GM21786 (cell line): ENCODE data around the gene OR52E5.

ENCODE experiments used
- ATAC-seq: cut with Tn5 transposase; IDR thresholded peaks from one replicate; pipeline ENCODE4 v1.9.1; 2021; ENCODE audit not compliant: unreplicated experiment

Gene OR52E5

DNA sequence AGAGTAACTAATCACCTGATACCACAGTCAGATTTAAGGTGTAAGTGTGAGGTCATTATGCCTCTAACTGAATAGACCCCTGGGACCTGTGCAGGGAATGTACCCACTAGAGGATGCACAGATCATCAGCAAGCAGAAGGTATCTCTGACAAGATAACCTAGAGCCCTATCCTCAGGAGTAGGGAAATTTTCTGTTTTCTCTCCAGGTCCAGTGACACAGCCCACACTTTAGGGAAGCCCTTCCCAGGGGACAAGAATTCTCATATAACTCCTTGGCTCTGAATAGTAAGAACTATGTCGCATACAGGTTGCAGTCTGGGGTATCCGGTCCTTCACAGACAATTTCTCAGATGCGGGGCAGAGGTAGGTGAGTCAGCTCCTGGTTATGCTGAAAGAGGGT is at the start of gene OR52E5:
Gene OR52E5 (plus strand): TSS at position 301 of the 400 bp plus-strand sequence. CDS start 7,569 bp downstream, outside the sequence.
- ATAC-seq = no peak

DNA sequence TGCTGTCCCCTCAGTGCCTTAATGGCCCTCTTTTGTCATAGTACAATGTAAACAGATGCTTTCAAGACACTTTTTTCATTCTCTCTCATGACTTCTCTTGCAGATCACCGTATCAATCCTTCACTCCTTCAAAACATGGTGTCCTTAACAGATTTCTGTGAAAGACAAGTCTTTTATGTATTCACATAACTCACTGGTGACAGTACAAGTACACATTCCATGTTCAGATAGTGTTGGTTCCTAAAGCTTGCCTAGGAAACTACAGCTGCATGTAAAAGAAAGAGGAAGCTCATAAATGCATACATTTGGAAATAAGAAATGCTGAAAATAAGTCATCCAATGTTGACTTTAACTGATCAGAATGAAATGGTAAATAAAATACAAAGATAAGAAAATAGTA is 46.3 kb upstream of the OR52E5 start:
- no peak for ATAC-seq

DNA sequence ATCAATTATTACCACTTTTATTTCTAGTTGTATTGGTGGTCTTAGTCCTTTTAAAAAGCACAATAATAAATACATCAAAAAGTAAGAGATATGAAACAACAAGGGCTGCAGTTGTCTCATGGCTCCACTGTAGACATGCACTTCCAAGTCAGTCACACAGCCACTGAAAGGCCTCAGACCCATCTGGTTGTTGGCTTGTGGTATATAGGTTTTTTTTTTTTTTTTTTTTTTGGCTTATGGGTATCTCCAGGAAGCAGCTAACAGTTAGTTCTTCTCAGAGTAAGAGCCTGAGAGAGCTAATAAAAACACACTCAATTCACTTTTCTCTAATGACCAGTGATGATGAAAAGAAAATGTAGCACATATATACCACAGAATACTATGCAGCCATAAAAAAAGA is 45.3 kb upstream of the OR52E5 start:
- no peak for ATAC-seq

DNA sequence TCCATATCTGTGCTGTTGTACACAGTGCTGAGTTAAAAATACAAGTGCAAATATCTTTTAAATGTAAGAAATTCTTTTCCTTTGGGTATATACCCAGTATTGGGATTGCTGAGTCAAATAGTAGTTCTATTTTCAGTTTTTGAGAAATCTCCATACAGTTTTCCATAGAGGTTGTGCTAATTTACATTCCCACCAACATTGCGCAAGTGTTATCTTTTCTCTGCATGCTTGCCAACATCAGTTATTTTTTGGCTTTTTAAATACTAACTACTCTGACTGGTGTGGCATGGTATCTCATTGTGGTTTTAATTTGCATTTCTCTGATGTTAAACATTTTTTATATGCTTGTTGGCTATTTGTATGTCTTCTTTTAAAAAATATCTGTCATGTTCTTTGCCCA is 42.0 kb upstream of the OR52E5 start:
- no peak for ATAC-seq

DNA sequence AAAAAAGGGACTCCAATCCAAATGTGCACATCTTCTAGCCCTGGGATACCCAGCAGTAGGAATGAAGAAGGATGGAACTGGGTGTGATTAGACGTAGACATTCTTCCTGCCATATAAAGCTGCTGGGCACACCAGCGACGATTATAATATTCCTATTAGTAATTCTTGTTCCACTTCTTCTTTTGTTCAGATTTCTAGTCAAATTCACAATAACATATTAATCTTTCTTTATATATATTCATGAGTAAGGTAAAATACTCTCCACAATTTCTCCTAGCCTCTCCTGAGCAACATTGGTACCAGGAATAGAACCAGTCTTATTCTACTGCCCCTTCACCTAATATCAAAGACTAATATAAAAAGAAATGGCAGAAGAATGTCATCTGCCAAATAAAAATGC is 35.4 kb upstream of the OR52E5 start, which contains the start of gene OR52E8:
Gene OR52E8 (minus strand): TSS at position 101 of the 400 bp plus-strand sequence. CDS start 0 bp downstream, at position 101.
- no peak for ATAC-seq

DNA sequence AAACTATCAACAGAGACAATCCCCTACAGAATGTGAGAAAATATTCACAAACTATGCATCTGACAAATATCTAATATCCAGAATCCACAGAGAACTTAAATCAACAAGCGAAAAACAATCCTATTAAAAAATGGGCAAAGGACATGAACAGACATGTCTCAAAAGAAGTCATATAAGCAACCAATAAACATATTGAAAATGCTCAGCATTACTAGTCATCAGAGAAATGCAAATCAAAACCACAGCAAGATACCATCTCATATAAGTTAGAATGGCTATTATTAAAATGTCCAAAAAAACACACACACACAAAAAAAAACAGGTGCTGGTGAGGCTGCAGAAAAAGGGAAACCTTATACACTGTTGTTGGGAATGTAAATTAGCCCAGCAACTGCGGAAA is 27.2 kb upstream of the OR52E5 start:
- no peak for ATAC-seq

DNA sequence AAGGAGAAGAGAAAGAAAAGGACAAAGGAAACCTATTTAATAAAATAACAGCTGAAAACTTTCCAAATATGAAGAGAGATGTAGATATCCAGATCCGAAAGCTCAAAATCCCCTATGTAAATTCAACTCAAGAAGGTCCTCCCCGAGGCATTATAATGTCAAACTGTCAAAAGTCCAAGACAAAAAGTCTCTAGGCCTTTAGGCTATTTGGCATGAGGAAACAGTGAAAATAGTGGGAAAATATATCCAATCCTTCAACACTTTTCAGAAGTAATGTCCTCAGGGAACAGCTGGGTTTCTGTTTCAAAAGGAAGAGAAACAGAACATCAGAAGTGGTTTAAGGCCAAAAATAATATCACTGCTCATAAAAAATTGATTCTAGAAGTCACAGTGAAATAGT is 14.4 kb upstream of the OR52E5 start:
- no peak for ATAC-seq

DNA sequence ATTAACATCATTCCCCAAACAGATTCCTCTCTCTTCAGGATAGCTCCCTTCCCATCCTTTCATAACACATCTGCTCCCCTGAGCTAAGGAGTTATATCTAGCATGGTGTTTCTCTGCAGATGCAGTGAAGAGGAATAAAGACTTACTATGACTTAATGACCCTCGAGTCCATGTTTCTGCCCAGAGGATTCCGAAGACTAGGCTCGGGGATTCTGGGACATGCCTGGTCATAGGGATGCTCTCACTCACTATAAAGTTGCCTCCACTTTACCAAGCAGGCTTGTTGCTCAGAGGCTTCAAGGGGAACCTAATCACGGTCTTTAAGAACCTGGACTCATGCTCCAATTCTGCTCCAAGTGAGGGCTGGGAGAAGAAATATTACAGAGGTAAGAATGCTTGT is 12.7 kb upstream of the OR52E5 start, which contains the start of gene OR52E4:
Gene OR52E4 (plus strand): TSS at position 301 of the 400 bp plus-strand sequence. CDS start 3,664 bp downstream, outside the sequence.
- ATAC-seq = no peak

DNA sequence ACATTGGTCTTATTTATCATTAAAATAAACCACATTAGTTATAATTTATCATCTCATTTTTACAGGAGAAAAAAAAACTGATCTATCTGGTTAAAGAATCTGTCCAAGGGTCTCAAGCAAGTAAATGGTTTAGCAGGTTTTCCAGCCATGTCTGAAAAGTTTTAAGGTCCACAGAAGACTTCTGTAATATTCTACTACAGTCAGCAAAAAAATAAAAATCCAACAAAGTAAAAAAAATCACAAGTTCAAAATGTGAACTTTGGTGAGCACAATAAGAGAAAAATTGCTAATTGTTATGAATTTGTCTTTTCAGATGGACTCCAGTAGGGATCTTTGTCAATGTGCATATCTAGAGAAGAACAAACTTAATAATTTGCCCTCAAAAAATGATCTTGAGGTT is 11.3 kb upstream of the OR52E5 start:
- ATAC-seq = no peak

DNA sequence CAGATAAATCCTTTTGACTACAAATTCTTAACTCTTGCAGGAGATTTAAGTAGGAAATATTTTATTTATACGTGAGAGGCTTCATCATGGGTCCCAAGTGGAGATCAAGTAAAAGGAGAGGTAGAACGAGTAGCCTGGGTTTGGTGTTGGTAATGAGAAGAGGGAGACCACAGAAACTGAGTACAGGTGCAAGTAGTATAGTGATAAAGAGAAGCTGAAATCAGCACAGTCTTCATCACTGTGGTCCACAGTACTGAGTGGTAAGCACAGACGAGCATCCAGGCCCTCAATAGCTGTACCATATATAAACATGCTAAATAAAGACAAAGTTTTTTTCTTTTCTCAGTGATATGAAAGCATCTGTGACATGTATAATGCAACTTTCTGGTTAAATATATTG is 5.8 kb upstream of the OR52E5 start:
- ATAC-seq = no peak

DNA sequence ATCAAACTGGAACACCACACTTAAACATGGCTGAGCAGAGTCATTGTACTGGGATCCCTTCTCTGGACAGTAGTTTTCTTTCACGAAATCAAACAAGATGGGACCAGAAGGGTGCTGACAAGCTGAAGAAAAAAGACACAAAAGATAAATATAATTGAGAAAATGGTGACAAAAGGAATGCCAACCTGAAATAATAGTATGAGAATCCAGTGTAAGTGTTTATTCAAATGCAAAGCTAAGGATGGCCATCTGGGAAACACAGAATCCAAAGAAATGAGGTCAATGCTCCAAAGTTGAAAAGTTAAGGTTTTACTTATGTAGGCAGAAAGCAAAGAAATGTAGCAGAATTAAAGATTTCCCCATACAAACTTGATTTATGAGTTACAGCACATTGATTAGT is 5.3 kb upstream of the OR52E5 start:
- no peak for ATAC-seq

DNA sequence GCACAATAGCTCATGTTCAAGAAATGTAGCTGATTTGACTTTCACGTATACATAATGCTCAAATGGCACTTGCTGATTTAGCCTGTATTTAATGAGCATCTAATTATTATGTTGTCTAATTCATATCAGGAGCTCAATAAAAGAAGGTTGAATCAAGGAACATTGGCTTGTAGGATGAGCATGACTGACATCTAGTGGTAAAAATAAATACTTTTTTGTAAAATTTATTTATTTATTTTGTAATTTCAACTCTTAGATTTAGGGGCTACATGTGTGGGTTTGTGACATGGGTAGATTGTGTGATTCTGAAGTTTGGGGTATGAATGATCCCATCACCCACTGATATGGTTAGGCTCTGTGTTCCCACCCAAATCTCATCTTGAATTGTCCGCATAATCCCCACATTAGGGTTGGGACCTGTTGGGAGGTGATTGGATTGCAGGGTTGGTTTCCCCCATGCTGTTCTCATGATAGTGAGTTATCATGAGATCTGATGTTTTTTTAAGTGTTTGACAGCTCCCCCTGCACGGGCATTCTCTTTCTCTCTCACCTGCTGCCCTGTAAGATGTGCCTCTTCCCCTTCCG is 1.7 kb upstream of the OR52E5 start:
- no peak for ATAC-seq

DNA sequence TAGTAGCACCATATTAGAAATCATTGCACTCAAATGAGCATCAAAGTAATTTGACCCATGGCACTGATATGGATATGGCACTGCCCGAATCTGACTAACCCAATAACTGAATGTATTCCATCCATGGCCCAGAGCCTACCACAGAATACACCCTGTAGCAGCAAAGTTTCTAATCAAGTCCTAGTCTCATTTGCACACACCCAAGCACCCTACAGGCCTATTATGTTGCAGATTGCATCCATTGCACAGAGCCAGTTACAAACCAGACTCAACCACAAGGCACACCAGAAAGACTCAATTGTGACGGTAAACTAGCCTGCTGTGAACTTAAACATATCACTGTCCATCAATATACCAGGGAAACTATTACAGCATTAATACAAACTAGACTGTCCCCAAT is 6.5 kb downstream of the OR52E5 start:
- ATAC-seq = no peak

DNA sequence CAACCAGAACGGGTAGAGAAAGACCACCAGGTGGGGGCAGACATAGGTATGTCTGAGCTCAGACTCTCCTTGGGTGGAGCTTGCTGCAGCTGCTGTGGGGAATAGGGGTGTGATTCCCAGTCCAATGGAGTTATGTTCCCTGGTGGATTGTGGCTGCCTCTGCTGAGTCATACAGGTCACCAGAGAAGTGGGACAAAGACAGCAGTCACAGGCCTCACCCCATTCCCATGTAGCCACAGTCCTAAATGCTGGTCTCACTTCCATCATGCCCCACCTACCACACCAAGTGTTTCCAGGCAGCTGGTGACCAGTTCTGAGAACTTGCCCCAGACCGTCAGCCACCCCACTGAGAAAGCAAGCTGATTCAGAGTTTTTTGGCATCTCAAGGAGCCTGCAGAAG is 17.5 kb downstream of the OR52E5 start:
- no peak for ATAC-seq

DNA sequence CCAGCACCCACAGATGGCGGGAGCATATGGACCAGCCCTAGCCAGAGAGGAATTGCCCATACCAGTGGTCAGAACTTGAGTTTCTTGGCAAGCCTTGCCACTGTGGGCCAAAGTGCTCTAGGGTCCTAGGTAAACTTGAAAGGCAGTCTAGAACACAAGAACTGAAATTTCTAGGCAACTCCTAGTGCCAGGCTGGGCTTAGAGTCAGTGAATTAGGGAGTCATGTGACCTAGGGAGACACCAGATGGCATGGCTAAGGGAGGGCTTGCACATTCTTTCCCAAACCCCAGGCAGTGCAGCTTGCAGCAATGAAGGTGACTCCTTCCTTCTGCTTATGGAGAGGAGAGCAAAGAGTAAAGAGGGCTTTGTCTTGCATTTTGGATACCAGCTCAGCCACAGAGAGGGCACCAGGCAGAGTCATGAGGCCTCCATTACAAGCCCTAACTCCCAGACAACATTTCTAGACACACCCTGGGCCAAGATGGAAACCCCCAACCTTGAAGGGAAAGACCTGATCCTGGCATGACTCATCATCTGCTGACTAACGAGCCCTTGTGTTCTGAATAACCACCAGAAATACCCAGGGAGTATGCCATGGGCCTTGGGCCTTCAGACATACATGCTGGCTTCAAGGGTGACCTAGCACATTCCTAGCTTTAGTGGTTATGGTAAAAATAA is 29.9 kb downstream of the OR52E5 start:
- peak; percentile 76 for ATAC-seq

DNA sequence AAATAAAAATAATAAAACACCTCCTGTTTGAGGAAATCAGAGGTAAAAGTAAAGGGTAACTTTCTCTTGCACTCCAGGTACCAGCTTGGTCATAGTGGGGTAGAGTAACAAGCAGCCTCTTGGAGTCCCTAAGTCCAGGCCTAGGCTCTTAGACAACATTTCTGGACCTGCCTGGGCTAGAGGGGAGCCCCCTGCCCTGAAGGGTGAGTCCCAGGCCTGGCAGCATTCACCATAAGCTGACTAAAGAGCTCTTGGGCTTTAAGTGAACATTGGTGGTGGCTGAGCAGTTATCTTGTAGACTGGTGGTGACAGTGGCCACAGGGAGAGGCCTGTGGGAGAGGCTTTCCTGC is 30.4 kb downstream of the OR52E5 start:
- peak; percentile 59 for ATAC-seq

DNA sequence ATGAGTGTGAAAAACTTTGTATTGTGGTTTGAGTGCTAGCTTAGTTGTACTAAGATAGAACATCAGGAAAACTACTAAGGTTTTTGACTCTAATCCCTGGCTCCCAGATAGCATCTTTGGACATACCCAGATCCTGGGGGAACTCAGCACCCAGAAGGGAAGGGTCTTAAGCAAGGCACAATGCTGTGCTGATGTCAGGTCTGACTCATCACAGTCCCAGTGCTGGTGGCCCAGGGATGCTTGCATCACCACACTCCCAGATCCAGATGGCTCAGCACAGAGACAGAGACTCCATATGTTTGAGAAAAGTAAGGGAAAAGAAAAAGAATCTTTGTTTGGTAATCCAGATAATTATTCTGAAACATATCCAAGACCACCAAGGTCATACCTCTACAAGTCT is 30.8 kb downstream of the OR52E5 start:
- ATAC-seq = peak; percentile 12

DNA sequence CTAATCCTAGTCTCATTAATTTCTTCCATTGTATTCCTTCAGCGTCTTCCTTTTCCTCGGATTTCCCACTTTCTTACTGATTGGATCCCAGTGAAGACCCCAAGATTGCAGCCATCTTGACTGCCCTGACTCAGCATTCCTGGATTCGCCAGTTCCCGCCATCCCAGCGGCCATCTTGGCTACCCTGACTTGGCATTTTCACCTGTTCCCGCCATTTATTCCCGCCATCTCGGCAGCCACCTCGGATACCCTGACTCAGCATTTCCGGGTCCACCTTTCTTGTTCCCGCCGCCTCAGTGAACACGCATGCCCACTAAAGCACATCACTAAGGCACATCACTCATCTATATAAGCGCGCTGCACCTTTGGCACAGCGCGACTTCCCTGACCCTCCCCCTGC is 35.3 kb downstream of the OR52E5 start:
- no peak for ATAC-seq

DNA sequence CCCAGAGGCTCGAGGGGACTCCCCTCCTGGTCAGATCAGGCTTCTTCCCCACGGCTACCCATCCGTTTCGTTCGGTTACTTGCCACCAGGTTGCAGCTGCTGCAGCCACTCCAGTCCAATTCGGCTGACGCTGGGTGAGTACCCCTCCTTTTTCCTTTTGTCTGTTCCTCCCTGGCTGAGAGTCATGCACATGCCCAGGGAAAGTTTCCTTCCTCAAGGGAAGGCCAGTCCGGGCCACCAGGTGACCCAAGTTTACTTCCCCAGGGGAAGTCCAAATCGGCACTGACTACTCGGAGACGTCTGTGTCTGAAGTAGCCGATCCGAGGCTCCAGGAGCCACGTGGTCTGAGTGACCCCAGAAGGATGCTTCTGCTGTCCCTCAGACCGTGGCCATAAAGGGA is 35.8 kb downstream of the OR52E5 start:
- ATAC-seq = no peak

DNA sequence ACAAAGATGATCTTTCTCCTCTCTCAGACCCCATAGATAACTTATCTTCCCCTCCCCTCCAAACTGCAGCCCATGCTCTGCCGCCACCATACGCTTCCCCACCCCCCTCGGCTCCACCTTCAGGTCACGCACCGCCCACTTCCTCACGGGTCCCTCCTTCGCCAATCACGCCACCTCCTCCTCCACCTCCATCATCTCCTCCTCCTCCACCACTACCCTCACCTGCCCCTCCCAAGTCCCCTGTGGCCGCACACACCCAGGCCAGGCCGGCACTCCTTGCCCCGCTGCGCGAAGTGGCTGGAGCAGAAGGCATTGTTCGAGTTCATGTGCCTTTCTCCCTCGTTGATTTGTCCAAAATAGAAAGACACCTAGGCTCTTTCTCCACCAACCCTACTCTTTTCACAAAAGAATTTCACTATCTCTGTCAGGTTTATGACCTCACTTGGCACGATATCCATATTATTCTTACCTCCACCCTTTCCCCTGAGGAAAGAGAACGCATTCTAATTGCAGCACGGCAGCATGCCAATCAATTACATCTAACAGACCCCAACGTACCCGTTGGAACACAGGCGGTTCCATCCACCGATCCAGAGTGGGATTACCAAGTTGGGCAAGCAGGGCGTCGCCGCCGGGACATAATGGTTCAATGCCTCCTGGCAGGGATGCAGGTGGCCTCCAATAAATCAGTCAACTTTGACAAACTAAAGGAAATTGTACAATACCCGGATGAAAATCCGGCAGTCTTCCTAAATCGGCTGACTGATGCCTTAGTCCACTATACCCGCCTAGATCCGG is 36.8 kb downstream of the OR52E5 start:
- no peak for ATAC-seq

DNA sequence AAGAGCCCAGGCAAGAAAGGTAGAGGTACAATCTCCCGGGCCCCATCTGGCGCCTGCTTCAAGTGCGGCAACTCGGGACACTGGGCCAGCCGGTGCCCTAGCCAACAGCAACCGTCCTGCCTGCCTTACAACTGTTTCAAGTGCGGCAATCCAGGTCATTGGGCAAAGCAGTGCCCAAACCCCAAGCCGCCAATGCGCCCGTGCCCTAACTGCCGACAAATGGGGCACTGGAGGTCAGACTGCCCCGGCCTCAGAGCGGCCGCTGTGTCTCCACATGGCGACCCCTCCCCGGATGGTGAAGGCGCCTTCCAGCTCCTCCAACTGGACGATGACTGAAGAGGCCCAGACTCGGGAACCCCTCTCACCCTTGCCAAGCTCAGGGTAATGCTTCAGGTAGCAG is 37.6 kb downstream of the OR52E5 start:
- no peak for ATAC-seq

DNA sequence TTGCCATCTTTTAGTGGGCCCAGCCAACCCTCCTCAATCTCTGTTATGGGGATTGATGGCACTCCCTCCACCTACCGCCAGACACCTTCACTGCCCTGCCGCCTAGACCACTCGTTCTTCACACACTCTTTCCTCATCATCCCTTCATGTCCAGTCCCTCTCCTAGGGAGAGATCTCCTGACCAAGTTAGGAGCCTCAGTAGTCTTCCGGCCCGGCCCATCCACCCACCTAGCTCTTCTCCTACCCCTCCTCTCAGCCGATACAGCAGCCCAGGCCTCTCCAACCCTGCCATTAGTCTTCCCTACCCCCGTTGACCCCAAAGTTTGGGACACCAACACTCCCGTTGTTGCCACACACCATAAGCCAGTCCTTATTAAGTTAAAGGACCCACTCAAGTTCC is 38.1 kb downstream of the OR52E5 start:
- no peak for ATAC-seq
